ENCODE results near the gene ADAD1.

ADAD1 gene

GRCh38 chr4:122456231-122457116, 77.7 kb downstream of the ADAD1 start, which contains the start of gene IL2:
Gene IL2, minus strand, starts transcription at chr4:122456725. Its CDS starts 285 bp downstream, at chr4:122456440.
- DNase-seq: peak; percentile 3

DNA sequence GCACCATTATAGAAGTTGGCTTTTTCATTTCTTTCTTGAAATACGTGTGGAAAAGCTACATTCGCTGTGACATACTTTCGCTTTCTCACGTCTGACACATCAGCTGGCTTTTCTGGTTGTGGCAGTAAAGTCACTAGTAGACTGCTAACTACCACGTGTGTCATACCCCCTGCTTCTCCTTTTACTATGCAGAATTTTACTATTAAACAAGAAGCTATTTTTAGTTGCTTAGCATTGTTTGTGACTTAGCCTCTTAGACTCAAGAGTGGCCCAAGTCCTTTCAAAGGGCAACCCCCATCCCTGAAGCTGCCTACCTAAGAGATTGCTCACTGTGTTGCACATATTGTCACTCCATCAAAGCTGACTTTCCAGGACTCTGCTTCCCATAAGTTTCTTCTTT, 79.8 kb downstream of the ADAD1 start:
- DNase-seq: peak; percentile 47

- no peak for DNase-seq
Observed at GRCh38 chr4:122469457-122469856, 90.6 kb downstream of the ADAD1 start.

DNA sequence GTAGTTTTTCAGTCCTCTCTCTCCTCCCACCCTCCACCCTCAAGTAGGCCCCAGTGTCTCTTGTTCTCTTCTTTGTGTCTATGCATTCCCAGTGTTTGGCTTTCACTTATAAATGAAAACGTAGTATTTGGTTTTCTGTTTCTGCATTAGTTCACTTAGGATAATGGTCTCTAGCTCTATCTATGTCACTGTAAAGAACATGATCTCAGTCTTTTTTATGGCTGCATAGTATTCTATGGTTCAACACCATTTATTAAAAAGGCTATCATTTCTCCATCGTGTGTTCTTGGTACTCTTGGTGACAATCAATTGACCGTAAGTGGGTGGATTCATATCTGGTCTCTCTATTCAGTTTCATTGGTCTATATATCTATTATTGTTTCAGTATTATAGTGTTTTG, 96.4 kb downstream of the ADAD1 start:
- DNase-seq: no peak

GRCh38 chr4:122476126-122476525, 97.3 kb downstream of the ADAD1 start:
- no peak for DNase-seq

GRCh38 chr4:122476745-122477144, 97.9 kb downstream of the ADAD1 start:
- DNase-seq: no peak

All from CD4-positive, alpha-beta T cell treated with Interleukin-6 for 4 hours (primary cell).